Lower leg skin (tissue), 4 donors: ENCODE measurements around the gene TENM4. TPM values are rescaled to one million over a fixed set of nuclear protein-coding genes. Genes with fewer than 3 reads are reported as not detected.
A peak's percentile ranks its signal among the peaks of the same experiment; 100 is the strongest.

Experiments used
- DNase-seq, 2 donors: peaks; one replicate each; pipeline ENCODE4 v3.0.0-alpha.2; 2019; ENCODE audit warnings: low spot score in 2 of 2
- H3K4me3 ChIP-seq: fragments of 200-600 bp; sonication (generic); 2 replicates; pipeline ENCODE4 v1.5.1; 2017; ENCODE audit warnings: mild to moderate bottlenecking, low read depth; ENCODE audit not compliant: poor library complexity, severe bottlenecking
- CTCF ChIP-seq, 3 donors: fragments of 450-650 bp; IDR thresholded peaks; one replicate each; pipeline ENCODE4 v1.5.1; 2016; ENCODE audit warnings: antibody characterized with exemption in 3 of 3, mild to moderate bottlenecking in 3 of 3, moderate library complexity in 2 of 3
- POLR2A ChIP-seq, 2 donors: fragments of 450-650 bp; IDR thresholded peaks; one replicate each; pipeline ENCODE4 v1.6.1; 2016 to 2017; ENCODE audit warnings: antibody characterized with exemption in 2 of 2, mild to moderate bottlenecking in 1 of 2, moderate library complexity in 1 of 2
- WGBS, 2 donors: methylation state at CpG; one replicate each; pipeline ENCODE4 v1.1.5; 2018; 5-methylcytosine and 5-hydroxymethylcytosine counted together
- intact Hi-C: fragments of 100-400 bp; cut with DNase I; formaldehyde crosslinking; loops from one replicate; pipeline ENCODE4 v1.15.0; 2023; ENCODE audit warnings: low total_unique reads
- total RNA-seq, 4 donors: library from RNA; depleted of rRNA; stranded (reverse); fragments of >200 nt; gene quantifications; one replicate each; pipeline ENCODE4 v1.1.0, GENCODE V29; 2016

Gene TENM4
- total RNA-seq, 4 donors from 2014 or later = 34.4 to 41.1 (median 36.6) TPM

- DNase-seq = no peak
- 91 to 94% methylated on average over 6 of the region's 6 CpGs for WGBS, 2 donors
- no peak overlapping the region for H3K4me3 ChIP-seq
- intact Hi-C loops = loop anchor here (10.0 kb wide), 1 partner anchor 428 kb away; no protein-coding TSS in a partner anchor
- TF ChIP-seq CTCF (IDR thresholded peaks at IDR 0.05) = no peak
- TF ChIP-seq POLR2A (IDR thresholded peaks at IDR 0.05) = no peak
These were observed 783.8 kb downstream of the TENM4 start for GRCh38 chr11:78656984-78657383.

GRCh38 chr11:78656327-78656726, 784.5 kb downstream of the TENM4 start:
- WGBS, 2 donors = 84 to 93% methylated on average over 4 of the region's 4 CpGs
- DNase-seq = no peak
- intact Hi-C loops = loop anchor here (10.0 kb wide), 1 partner anchor 428 kb away; no protein-coding TSS in a partner anchor
- TF ChIP-seq CTCF (IDR thresholded peaks at IDR 0.05) (no peak), POLR2A (IDR thresholded peaks at IDR 0.05) (no peak)
- no peak overlapping the region for H3K4me3 ChIP-seq

- DNase-seq = peak in 1 of 2 donors; percentile 50
- 98% methylated on average over 5 of the region's 5 CpGs for WGBS, 2 donors
- no peak for TF ChIP-seq CTCF (IDR thresholded peaks at IDR 0.05)
- no peak for TF ChIP-seq POLR2A (IDR thresholded peaks at IDR 0.05)
- intact Hi-C loops = loop anchor here (10.0 kb wide), 1 partner anchor 429 kb away; no protein-coding TSS in a partner anchor
- H3K4me3 ChIP-seq = no peak overlapping the region
These were observed 785.3 kb downstream of the TENM4 start for GRCh38 chr11:78655561-78655960.

DNA sequence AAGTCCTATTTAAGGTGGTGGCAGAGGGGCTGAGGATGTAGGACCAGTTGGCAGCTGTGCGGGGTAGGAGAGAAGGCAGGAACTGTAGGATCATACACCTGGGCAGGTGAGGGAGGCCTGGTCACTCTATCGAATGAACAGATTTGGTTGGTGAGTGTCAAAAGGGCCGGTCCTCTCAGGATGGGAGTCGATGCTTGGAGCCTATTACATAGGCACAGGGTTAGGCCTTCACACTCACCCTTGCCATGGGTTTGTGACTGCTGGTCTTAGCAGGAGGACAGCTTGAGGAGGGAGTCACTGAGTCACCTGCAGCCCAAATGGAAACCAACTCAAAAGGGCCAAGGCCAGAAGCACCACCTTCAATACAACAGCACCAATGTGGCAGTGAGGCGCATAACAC, 786.0 kb downstream of the TENM4 start:
- WGBS, 2 donors = 94 to 99% methylated on average over 5 of the region's 5 CpGs
- H3K4me3 ChIP-seq = no peak overlapping the region
- peak in 1 of 2 donors; percentile 26 for DNase-seq
- intact Hi-C loops = loop anchor here (10.0 kb wide), 1 partner anchor 430 kb away; no protein-coding TSS in a partner anchor
- TF ChIP-seq CTCF (IDR thresholded peaks at IDR 0.05) (no peak), POLR2A (IDR thresholded peaks at IDR 0.05) (no peak)

GRCh38 chr11:78654071-78654470, 786.8 kb downstream of the TENM4 start:
- 56 to 86% methylated on average over 3 of the region's 3 CpGs for WGBS, 2 donors
- DNase-seq = peak in 1 of 2 donors; percentile 58
- intact Hi-C loops = loop anchor here (10.0 kb wide), 1 partner anchor 431 kb away; no protein-coding TSS in a partner anchor
- no peak overlapping the region for H3K4me3 ChIP-seq
- no peak for TF ChIP-seq POLR2A (IDR thresholded peaks at IDR 0.05)
- no peak for TF ChIP-seq CTCF (IDR thresholded peaks at IDR 0.05)
